Activated T-cell treated with anti-CD3 and anti-CD28 coated beads, Interleukin-2, amount 50 U/mL, for 72 hours (primary cell): ENCODE measurements around the gene ALX1. TPM values are rescaled to one million over a fixed set of nuclear protein-coding genes. Genes with fewer than 3 reads are reported as not detected.

ENCODE experiments used
- ATAC-seq, 2 donors: fragments of 150-1000 bp; cut with Tn5 transposase; replicated peaks in 1 of 2; 2 replicates each; pipeline ENCODE4 v1.10.0; 2021; ENCODE audit warnings: moderate library complexity in 2 of 2, mild to moderate bottlenecking in 1 of 2
- DNase-seq, 2 donors: peaks; one replicate each; pipeline ENCODE4 v3.0.0; 2021 to 2022; ENCODE audit warnings: mixed read lengths in 1 of 2
- H3K27ac Mint-ChIP-seq: one replicate; pipeline ENCODE4 v1.8.0; 2022; ENCODE audit warnings: mild to moderate bottlenecking, moderate library complexity, mixed read lengths
- H3K27me3 Mint-ChIP-seq: one replicate; pipeline ENCODE4 v1.8.0; 2022; ENCODE audit warnings: low read depth, mixed read lengths
- H3K36me3 Mint-ChIP-seq, 2 donors: one replicate each; pipeline ENCODE4 v1.8.0; 2022; ENCODE audit warnings: mixed read lengths in 2 of 2, mild to moderate bottlenecking in 1 of 2; ENCODE audit not compliant: insufficient read depth in 2 of 2
- H3K4me1 Mint-ChIP-seq: one replicate; pipeline ENCODE4 v1.8.0; 2022; ENCODE audit warnings: low read depth, mixed read lengths
- H3K4me3 Mint-ChIP-seq, 2 donors: one replicate each; pipeline ENCODE4 v1.8.0; 2022; ENCODE audit warnings: mild to moderate bottlenecking in 2 of 2, mixed read lengths in 2 of 2, moderate library complexity in 2 of 2
- H3K9me3 Mint-ChIP-seq, 2 donors: one replicate each; pipeline ENCODE4 v1.8.0; 2022; ENCODE audit warnings: mixed read lengths in 2 of 2
- total RNA-seq, 2 donors: library from RNA; stranded (reverse); gene quantifications; one replicate each; pipeline ENCODE4 v1.2.3, GENCODE V29; 2022

The ALX1 gene
- total RNA-seq, 2 donors from 2014 or later: not detected

DNA sequence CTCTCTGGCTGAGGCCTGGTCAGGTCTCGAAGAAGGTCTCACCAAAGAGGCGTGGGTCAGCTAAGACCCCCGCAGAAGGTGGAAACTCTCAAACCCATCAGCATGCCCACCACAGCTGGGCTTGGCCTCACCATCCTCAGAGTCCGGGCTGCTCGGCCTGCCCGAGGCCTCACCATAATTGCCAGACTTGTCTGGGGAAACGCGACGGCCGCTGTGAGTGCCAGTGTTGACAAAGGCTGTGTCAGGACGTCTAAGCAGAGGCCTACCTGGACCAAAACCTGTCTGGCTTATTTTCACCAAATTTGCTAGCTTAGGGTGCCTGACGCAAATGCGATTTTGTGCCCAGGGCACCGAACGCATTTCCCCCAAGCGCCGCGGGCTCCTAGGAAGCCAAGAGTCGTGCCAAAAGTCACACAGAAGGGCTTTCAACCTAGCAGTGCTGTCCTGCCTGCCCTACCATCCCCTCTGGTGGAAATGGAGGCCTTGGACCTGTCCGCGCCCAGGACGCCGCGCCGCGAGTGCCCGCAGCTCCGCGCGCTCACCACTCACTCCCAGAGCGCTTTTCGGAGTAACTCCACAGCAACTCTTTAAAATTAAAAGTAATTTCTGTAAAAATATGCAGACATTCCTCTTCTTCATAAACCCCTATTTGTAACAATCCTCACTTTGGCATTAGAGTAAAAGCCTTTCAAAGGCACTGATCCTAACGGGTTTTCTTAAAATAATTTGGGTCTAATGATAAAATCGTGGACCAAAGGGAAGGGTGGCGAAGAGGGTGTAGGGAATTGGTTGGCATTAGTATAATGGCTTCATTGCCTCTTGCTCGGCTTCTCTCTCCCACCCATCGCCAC is 1.2 kb upstream of the ALX1 start:
- ATAC-seq (no peak), DNase-seq (no peak)
- H3K4me3 Mint-ChIP-seq: no peak overlapping the region
- peaks cover 65% of the 10 kb centered on the region for H3K27me3 Mint-ChIP-seq
- H3K36me3 Mint-ChIP-seq: peaks cover 0 to 1% of the 10 kb centered on the region in 2 donors
- H3K9me3 Mint-ChIP-seq: peaks cover 0 to 2% of the 10 kb centered on the region in 2 donors
- H3K27ac Mint-ChIP-seq: no peak overlapping the region
- H3K4me1 Mint-ChIP-seq: no peaks in the 10 kb centered on the region

DNA sequence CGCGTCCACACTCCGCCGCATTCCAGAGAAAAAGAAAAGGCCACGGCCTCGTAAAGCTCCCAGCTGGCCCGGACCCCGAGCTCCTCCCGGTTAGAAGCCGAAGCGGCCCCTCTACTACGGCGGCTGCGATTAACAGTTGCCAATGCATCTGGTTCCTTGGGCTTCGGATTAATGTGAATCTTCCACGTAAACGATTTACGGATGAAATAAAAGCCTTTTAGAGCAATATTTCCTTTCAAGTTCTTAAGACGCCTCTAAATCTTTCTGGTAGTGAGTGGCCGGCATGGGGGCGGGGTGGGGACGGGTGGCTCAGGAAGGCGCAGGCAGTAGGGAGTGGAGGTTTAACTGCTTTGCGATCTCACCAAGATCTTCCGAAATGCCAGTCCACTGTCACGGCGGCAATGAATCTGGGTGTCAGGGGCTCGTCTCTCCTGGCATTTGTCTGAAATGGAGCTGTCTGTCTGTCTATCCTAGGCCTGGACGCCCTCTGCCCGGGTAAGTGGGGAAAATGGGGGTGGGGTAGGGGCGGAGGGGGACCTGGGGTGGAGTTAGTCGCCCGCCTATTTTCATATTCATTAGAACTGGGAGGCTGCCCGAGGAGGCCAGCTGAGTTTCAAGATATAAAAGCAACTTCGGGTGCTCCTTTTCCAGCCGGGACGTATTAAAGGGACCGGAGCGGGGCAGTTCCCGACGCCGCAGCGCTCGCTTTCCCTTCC is 413 bp upstream of the ALX1 start:
- no peak for DNase-seq
- peaks cover 58% of the 10 kb centered on the region for H3K27me3 Mint-ChIP-seq

DNA sequence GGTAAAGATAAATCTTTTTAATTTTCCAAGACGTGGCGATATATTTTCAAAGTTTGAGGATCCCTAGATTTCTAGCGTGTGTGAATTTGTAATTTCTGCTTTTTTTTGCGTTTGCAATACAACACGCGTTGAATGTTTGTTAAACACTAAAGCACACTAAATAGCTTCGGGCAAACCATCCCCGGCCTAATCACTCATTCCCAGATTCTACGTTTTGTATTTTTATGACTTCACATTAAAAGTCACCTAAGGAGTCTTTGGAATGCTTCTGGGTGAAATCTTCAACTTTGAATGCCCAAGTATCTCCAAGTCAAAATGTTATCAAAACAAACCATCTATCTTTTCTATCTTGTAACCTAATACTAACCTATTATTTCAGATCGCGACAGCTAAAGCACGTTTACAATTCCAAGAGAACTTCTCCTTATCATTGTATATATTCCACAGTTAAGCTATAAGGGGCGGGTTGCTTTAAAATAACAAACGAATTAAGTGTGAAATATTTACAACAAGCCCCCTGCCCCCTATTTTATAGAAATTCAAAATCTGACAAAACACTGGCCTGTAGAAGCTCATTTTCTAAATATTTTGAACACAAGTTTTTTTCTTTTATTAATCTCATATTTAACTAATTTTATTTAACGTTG is 1.1 kb downstream of the ALX1 start:
- no peak for ATAC-seq
- Mint-ChIP-seq H3K27me3 (peaks cover 49% of the 10 kb centered on the region), H3K36me3 (no peaks in the 10 kb centered on the region), H3K9me3 (peaks cover 0 to 2% of the 10 kb centered on the region in 2 donors), H3K27ac (no peak overlapping the region), H3K4me1 (no peaks in the 10 kb centered on the region), H3K4me3 (peak overlapping the region; percentile 70 to 73)
- DNase-seq: no peak

More for the DNA sequence above, 413 bp upstream of the ALX1 start:
- H3K4me3 Mint-ChIP-seq: no peak overlapping the region
- no peak for ATAC-seq
- H3K36me3 Mint-ChIP-seq: no peaks in the 10 kb centered on the region
- H3K9me3 Mint-ChIP-seq: peaks cover 0 to 2% of the 10 kb centered on the region in 2 donors
- H3K27ac Mint-ChIP-seq: no peak overlapping the region
- H3K4me1 Mint-ChIP-seq: no peaks in the 10 kb centered on the region

DNA sequence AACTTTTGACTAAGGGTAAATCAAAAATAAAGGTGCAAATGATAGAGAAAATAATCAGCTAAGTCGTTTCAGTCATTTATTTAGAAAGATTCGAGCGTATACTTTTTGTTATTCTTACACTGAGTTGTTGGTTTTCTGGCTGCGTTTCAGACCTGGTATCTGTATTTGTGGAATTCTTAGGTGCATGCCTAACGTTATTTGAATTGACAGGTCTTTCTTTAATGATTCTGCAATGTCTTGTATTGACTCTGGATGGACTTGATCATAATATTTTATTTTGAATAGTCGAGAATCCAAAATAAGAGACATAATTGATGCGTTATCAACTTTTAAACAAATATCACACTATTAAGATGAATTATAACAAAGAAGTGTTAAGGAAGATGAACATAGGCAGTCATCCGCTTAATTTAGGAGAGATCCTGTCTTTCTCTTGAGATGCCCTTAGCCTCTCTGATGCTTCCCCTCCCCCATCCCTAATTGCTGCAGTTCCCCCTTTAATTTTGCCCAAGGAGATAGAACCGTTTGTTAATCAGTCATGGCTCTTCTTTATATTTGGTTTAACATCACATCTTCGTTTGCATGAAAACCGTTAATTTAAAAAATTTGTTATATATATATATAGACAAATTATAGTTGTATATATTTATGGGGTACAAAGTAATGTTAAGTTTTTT is 1.8 kb downstream of the ALX1 start:
- no peak overlapping the region for H3K27ac Mint-ChIP-seq
- ATAC-seq (no peak), DNase-seq (no peak)
- H3K36me3 Mint-ChIP-seq: no peaks in the 10 kb centered on the region
- H3K9me3 Mint-ChIP-seq: peaks cover 0 to 2% of the 10 kb centered on the region in 2 donors
- no peaks in the 10 kb centered on the region for H3K4me1 Mint-ChIP-seq
- peaks cover 44% of the 10 kb centered on the region for H3K27me3 Mint-ChIP-seq
- no peak overlapping the region for H3K4me3 Mint-ChIP-seq

DNA sequence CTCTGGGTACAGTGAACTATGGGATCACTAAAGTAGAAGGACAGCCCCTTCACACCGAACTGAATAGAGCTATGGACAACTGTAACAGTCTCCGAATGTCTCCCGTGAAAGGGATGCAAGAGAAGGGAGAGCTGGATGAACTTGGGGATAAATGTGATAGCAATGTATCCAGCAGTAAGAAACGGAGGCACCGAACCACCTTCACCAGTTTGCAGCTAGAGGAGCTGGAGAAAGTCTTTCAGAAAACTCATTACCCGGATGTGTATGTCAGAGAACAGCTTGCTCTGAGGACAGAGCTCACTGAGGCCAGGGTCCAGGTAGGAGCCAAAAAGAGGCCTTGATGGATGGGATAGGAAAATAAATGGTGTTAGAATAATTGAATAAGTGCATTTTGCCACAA is 3.5 kb downstream of the ALX1 start:
- H3K9me3 Mint-ChIP-seq: no peaks in the 10 kb centered on the region

DNA sequence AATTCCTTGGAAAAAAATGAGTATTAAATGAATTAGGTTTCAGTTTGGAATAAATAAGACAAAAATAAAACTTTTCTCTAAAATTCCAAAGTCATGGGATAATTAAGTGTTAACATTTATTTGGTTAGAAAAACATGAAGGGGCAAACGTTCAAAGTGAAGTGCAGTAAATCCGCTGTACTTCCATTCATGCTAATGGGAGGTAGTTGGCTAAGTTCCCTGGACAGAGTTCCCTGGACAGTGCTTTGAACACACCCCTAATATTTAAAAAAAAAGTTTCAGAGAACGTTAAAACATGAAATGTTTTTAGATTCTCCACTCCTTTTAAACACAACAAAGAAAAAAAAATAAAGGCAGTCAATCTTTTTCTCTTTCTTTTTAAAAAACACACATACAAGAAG is 16.3 kb downstream of the ALX1 start:
- DNase-seq: no peak
- peaks cover 0 to 1% of the 10 kb centered on the region in 2 donors for H3K9me3 Mint-ChIP-seq

More for the DNA sequence above, 3.5 kb downstream of the ALX1 start:
- DNase-seq (no peak), ATAC-seq (no peak)
- H3K36me3 Mint-ChIP-seq: no peaks in the 10 kb centered on the region
- H3K4me3 Mint-ChIP-seq: no peak overlapping the region
- H3K27me3 Mint-ChIP-seq: peaks cover 34% of the 10 kb centered on the region
- H3K4me1 Mint-ChIP-seq: no peaks in the 10 kb centered on the region
- no peak overlapping the region for H3K27ac Mint-ChIP-seq

DNA sequence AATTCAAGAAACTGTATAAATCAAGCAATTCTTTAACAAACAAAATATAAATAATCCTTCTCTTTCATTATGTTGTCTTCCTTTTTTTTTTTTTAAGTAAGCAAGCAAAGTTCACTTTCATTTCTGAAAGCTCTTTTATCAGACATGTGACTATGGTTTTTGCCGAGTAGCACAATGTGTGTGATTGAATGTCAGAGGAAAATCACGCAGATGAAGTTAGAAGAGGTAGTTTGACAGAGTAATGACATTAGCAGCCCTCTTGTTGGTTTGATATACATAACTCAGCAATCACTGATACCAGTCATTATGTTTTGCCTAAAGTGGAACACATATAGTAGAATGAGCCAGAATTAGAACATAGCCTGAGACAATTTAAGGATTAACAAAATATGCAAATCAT is 19.0 kb downstream of the ALX1 start:
- no peak for ATAC-seq
- Mint-ChIP-seq H3K36me3 (no peaks in the 10 kb centered on the region), H3K9me3 (peaks cover 0 to 1% of the 10 kb centered on the region in 2 donors), H3K27me3 (no peaks in the 10 kb centered on the region), H3K4me1 (no peaks in the 10 kb centered on the region), H3K27ac (no peak overlapping the region), H3K4me3 (no peak overlapping the region)
- no peak for DNase-seq

More for the DNA sequence above, 16.3 kb downstream of the ALX1 start:
- Mint-ChIP-seq H3K4me3 (no peak overlapping the region), H3K36me3 (no peaks in the 10 kb centered on the region), H3K27ac (no peak overlapping the region), H3K27me3 (no peaks in the 10 kb centered on the region), H3K4me1 (no peaks in the 10 kb centered on the region)
- ATAC-seq: no peak

DNA sequence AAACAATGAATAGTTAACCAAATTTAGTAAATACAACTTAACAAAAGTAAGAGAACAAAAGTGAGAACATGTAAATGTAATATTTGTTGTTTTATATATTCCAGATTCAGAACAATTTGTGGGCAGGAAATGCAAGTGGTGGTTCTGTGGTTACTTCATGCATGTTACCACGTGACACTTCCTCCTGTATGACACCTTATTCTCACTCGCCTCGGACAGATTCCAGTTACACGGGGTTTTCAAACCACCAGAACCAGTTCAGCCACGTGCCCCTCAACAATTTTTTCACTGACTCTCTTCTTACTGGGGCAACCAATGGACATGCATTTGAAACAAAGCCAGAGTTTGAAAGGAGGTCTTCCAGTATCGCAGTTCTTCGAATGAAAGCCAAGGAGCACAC is 21.0 kb downstream of the ALX1 start:
- DNase-seq (no peak), ATAC-seq (no peak)
- no peaks in the 10 kb centered on the region for H3K27me3 Mint-ChIP-seq
- H3K36me3 Mint-ChIP-seq: no peaks in the 10 kb centered on the region
- peaks cover 0 to 1% of the 10 kb centered on the region in 2 donors for H3K9me3 Mint-ChIP-seq
- no peaks in the 10 kb centered on the region for H3K4me1 Mint-ChIP-seq
- no peak overlapping the region for H3K4me3 Mint-ChIP-seq
- no peak overlapping the region for H3K27ac Mint-ChIP-seq

DNA sequence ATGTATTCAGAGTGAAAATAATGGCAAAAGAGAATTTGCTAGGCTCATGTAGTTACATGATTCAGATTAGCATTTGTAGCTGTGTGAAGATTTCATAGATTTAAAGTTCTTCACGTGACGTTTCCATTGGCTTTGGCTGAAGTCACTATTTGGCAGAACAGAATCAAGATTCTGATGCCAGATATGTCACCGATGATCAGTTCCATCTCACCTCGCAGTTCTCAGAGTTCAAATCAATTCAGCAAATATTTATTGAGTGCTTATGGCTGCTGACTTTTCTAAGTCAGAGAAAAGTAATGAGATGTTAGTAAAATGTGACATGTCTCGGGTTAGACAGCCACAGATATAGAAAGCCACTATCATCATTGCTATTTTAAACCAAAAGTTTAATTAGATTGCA is 28.4 kb downstream of the ALX1 start:
- no peaks in the 10 kb centered on the region for H3K27me3 Mint-ChIP-seq
- ATAC-seq: no peak
- H3K4me3 Mint-ChIP-seq: no peak overlapping the region
- H3K36me3 Mint-ChIP-seq: no peaks in the 10 kb centered on the region
- H3K27ac Mint-ChIP-seq: no peak overlapping the region
- H3K9me3 Mint-ChIP-seq: no peaks in the 10 kb centered on the region
- H3K4me1 Mint-ChIP-seq: no peaks in the 10 kb centered on the region
- no peak for DNase-seq

DNA sequence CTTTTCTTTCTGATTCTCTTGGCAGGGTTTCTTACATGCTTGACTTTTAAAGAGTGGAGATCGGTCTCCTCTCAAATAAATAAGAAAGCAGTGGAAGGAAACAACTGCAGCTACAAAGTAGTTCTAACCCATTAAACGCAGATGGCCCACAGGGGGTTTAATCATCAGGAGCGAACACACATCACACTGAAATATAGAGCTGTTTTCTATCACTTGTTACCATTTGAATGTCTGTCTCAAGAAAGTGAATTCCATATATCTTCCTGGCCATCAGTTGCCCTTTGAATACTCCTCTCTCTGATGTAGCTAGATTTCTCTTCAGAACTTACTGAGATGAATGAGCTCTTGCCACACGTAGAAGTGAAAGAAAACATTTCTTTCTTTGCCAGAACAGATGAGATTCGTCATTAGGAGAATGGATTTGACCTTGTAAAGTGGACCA is 29.1 kb downstream of the ALX1 start:
- DNase-seq (no peak), ATAC-seq (no peak)
- Mint-ChIP-seq H3K4me3 (no peak overlapping the region), H3K27me3 (no peaks in the 10 kb centered on the region), H3K4me1 (no peaks in the 10 kb centered on the region), H3K9me3 (peaks cover 0 to 2% of the 10 kb centered on the region in 2 donors), H3K36me3 (no peaks in the 10 kb centered on the region), H3K27ac (no peak overlapping the region)

DNA sequence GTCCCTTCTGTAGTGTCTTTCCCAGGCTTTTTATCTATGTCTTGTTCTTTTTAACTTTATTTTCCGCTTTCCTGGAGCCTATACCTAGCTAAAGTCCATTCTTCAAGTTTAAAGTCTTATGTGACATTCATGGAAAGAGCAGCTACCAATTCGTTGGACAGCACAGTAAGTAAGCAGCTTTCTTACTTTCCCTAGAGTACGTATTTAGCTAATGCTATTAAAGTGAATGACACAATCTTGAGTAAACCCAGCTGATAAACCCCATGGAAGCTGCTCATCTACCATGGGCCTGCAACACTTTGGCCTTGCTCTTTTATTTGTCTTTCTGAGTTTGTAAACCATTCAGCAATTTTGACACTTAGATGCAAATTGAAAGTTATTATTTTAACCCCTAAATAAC is 30.0 kb downstream of the ALX1 start:
- H3K36me3 Mint-ChIP-seq: no peaks in the 10 kb centered on the region
- no peak for DNase-seq
- no peak overlapping the region for H3K27ac Mint-ChIP-seq
- no peak for ATAC-seq
- no peak overlapping the region for H3K4me3 Mint-ChIP-seq
- peaks cover 0 to 2% of the 10 kb centered on the region in 2 donors for H3K9me3 Mint-ChIP-seq
- no peaks in the 10 kb centered on the region for H3K27me3 Mint-ChIP-seq
- H3K4me1 Mint-ChIP-seq: no peaks in the 10 kb centered on the region

DNA sequence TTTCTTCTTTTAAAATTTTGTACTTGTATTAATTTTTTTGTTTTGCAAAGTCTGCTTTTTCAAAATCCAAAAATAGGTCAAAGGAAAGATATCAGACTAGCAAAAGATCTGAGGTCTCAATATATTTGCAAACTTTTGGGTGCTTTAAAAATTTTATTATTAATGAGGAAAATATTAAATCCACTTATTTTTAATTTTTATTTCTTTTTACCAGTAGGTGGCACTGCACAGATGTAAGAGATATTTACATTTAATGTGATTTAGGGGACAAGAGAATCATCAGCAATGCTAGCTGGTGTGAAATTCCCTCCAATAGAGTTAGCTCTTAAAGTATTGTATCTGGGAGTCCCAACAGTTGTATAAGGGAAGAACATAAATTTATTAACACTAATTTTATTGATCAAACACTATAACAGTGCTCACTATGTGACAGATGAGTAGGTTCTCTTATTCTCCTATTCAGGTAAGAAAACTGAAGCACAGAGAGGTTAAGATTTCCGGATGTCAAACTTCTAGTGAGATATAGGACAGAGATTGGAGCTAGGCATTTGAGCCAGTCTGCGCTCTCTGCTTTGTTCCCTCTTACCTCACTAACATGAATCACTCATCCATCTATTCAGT is 30.5 kb downstream of the ALX1 start:
- H3K27ac Mint-ChIP-seq: no peak overlapping the region
- no peaks in the 10 kb centered on the region for H3K4me1 Mint-ChIP-seq
- DNase-seq (no peak), ATAC-seq (no peak)
- H3K9me3 Mint-ChIP-seq: peaks cover 0 to 2% of the 10 kb centered on the region in 2 donors
- H3K36me3 Mint-ChIP-seq: no peaks in the 10 kb centered on the region
- no peaks in the 10 kb centered on the region for H3K27me3 Mint-ChIP-seq
- H3K4me3 Mint-ChIP-seq: no peak overlapping the region
